GM19240 (cell line): Measurements from ENCODE around the gene DXO.
"Not testable (repeated sequence)": the region's sequence is repeated elsewhere in the genome, so short reads cannot be mapped to it uniquely, and the experiment has no call there.

ENCODE experiments used
- DNase-seq: peaks from one replicate; pipeline ENCODE4 v3.0.0; 2011; ENCODE audit warnings: low spot score; ENCODE audit not compliant: insufficient read length

Gene DXO

DNA sequence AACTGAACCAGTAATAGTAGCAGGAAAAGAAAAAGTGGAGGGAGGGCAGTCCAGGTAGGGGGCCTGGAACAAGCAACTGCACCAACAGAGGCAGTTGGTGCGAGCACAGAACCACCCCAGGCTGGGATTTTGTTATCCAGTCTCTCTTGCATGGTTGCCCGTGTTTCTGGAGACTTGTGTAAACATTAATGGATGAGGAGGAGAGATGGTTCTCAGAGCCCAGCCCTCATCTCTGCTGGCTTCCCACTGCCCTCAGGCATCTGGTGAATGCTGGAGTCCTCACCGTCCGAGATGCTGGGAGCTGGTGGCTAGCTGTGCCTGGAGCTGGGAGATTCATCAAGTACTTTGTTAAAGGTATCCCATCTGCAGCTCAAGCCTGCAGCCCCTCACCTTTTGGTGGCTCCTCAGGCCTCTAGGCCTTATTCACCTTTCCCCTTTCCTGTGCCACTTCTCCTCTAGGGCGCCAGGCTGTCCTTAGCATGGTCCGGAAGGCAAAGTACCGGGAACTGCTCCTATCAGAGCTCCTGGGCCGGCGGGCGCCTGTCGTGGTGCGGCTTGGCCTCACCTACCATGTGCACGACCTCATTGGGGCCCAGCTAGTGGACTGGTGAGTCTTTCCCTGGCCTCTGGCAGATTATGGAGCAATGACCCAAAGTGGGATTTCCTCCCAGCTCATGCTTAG is 8.4 kb upstream of the DXO start:
- not testable (repeated sequence) for DNase-seq

DNA sequence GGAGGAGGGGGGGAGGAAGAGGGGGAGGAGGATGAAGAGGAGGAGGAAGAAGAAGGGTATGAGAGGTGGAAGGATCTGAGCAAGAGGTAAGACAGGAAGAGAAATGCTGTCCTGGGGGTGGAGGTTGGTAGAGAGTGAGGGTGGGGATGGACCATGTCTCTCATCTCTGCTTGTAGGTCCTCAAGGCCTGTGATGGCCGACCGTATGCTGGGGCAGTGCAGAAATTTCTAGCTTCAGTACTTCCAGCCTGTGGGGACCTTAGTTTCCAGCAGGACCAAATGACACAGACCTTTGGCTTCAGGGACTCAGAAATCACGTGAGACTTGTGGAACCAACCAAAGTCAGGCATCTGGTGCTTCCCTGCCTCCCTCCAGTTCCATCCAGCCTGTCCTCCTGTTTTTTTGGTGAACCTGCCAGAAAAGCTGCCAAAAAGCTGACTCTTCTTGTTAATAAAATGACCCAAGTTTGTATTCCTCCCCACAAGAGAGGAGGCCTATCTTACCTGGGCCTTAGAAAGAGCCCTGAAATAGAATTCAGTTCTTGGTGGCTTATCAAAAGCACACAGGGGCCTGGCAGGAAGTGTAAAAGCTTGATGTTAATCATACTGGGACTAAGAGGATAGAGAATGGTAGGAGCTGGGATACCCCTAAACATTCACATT is 7.4 kb upstream of the DXO start:
- DNase-seq, result no peak

DNA sequence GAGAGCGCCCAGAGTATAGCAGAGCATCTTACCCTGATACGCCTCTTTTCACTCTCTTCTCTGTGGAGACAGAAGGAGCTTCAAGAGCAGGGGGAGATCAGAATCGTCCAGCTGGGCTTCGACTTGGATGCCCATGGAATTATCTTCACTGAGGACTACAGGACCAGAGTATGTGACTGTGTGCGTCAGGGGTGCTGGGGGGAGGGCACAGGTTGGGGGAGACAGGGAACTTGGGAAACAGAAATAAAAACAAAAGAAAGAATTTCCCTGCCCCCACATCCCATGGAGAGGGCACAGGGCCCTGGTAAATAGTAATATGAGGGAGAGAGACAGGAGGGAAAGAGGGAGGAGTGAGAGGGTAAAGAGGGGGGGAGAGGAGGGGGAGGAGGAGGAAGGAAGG is 6.9 kb upstream of the DXO start:
- no peak for DNase-seq

DNA sequence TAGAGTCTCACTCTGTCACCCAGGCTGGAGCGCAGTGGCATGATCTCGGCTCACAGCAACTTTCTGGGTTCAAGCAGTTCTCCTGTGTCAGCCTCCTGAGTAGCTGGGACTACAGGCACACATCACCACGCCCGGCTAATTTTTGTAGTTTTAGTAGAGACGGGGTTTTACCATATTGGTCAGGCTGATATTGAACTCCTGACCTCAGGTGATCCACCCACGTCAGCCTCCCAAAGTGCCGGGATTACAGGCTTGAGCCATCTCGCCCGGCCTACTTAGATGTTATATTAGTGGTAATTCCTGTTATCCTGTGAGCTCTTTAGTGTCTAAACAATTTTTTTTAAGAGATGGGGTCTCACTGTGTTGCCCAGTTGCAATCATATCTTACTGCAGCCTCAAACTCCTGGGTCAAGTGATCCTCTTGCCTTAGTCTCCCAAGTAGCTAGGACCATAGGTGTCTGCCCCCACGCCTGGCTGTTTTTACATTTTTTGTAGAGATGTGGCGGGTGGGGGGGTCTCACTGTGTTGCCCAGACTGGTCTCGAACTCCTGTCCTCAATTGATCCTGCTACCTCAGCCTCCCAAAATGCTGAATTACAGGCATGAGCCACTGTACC is 6.0 kb upstream of the DXO start:
- DNase-seq, result no peak

DNA sequence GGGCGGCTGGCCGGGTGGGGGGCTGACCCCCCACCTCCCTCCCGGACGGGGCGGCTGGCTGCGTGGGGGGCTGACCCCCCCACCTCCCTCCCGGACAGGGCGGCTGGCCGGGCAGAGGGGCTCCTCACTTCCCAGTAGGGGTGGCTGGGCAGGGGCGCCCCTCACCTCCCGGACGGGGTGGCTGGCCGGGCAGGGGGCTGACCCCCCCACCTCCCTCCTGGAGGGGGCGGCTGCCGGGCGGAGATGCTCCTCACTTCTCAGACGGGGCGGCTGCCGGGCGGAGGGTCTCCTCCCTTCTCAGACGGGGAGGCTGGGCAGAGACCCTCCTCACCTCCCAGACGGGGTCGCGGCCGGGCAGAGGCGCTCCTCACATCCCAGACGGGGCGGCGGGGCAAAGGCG is 4.1 kb upstream of the DXO start:
- DNase-seq, result not testable (repeated sequence)

DNA sequence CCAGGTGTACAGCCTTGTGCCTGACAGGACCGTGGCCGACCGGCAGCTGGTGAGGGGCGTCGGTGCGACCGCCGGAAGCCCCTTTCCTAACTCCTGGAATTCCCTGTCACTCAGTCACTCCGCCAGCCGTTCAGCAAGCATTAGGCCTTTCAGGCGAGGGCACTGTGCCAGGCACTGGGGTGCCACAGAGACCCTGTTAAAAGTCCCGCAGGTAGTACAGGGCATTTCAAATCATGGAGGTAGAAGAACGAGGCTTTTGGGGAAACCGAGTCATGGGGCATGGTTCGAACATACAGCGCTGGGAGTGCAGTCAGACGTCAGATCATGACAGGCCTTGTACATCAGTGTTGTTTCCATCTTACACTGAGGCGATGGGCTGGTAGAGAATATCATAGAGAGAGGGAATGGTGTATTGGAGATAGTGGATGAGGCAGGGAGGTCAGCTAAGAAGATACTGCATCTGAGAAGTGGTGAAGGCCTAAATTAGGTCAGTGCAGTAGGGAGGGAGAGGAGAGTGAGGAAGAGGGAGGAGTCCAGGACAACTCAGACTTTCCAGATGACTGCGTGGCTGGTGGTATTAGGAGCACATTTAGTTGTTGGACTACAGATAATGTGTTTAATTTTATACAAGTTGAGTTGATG is 892 bp upstream of the DXO start:
- DNase-seq, result no peak

DNA sequence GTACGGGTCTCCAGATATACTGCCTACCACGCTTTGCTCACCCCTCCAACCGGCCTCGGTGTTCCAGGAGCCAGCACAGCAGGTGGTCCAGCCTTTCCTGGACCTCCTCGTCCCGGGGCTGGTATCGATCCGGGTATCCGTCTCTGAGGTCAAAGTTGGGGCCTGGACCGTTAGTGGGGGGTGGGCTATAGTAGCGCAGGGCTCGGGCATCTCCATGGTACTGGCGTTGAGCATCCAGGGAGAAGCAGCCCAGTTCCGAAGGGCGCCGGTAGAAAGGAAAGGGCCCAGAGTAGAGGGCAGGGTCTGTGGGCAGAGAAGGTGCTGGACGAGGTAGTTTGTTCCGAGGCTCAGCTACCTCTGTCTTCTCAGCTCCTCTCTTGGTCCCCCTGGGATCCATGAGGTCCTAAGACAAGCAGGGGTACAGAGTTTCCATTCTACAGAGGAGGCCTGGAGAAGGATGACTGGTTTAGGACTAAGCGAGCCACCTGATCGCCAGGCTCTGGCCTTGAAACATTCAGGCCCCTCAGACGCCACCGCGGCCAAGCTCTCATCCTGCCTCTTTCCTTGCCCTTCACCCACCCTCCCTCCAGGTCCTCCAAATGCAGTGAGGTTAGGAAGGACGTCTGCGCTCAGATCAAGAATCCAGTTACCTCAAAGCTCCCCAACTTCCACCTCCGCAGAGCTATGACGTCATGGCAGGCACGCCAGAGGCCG is 502 bp downstream of the DXO start:
- no peak for DNase-seq

DNA sequence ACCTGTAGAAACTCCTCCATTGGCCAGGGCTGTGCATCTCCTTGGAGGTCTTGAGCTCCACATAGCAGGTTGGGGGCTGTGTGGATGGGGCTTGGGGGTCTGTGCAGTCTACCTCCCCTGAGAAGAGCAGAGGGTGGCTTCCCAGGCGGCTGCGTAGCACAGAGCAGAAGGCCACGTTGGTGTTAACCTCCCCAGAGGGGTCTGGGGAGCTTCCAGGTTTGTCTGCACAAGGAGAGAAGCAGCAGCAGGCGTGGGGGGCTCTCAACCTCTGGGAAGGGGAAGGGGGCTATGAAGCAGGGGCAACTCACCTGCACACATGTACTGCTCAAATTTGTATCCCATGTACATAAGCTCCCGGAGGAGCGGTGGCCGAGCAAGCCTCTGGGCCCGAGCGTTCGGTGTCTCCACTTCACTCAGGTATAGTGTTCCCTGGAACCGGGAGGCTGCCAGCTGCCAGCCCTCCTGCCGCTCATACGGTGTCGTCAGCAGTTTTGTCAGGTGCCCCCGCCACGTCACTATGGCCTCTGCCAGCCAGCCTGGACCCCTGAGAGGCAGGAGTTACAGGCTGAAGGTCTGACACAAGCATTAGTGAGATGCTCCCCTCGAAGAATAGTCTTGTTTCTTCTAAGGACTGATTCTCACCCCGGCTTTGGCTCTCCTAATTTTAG is 1.2 kb downstream of the DXO start:
- no peak for DNase-seq

DNA sequence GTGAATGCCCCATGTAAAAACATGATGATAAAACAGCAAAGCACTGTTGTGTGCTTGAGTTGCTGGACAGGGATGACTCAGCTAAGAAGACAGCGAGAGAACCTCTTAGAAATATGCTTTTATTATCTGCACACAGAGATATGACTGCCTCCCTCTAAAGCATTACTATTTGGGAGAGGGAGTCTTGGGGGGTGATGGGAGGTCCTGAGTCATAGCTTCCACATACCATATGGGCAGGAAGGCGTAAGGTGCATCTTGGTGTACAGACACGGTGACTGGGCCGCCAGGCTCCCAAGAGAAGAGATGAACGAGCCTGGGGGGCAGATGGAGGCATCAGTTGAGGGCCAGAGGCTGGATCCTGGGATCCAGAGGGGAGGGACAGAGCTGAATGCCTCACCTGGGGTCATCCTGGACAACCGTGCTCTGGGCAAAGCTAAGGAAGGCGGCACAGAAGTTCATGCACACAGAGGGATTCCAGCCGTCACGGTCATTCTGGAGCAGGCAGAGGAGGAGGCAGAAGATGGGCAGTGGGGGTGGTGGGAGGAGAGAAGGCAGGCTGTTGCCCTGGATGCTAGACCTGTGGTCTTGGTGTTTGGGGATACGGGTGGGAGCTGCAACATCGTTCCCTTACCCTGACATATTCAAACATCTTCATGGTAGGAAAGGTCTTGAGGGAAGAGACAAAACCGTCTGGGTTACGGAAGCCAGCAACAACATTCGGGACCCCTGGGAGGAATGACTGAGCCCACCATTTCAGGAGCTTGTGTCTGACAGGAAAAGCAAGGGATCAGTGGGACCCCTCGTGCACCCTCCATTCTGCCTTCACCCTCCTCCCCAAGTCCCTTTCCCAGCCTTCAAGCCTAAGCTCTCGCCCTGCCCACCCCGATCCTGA is 2.0 kb downstream of the DXO start:
- DNase-seq, result no peak

DNA sequence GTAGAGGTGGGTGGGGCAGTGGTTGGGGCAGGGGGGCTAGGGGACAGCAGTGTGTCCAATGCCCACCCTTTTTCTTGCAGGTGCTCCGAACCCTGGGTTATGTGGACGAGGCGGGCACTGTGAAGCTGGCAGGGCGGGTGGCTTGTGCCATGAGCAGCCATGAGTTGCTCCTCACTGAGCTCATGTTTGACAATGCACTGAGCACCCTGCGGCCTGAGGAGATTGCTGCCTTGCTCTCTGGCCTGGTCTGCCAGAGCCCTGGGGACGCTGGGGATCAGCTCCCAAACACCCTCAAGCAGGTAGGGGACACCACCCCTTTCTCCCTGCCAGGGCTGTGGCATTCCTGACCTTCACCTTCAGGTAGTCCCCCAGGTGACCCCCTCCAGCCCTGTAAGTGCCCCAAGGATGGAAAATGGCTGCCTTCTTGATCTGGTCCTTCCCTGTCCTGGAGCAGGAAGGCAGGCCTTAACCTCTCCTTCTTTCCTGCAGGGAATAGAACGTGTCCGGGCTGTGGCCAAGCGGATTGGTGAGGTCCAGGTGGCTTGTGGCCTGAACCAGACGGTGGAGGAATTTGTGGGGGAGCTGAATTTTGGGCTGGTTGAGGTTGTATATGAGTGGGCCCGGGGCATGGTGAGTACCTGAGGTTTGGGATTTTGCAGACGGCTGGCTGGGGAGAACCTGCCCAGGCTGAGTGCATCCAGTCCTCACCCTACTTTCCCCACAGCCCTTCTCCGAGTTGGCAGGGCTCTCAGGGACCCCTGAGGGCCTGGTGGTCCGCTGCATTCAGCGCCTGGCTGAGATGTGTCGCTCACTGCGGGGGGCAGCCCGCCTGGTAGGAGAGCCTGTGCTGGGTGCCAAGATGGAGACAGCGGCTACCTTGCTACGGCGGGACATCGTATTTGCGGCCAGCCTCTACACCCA is 2.9 kb downstream of the DXO start:
- DNase-seq, result no peak

DNA sequence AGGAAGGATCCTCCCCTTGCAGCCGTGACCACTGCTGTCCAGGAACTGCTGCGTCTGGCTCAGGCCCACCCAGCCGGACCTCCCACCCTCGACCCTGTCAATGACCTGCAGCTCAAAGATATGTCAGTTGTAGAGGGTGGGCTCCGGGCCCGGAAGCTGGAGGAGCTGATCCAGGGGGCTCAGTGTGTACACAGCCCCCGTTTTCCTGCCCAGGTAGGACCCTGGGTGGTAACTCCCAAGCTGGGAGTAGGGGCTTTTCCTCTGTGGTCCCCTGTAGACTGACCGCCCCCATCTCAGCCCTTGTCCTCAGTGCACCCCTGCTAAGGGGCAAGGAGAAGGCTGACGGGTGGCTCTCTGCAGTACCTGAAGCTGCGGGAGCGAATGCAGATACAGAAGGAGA is 3.6 kb downstream of the DXO start:
- DNase-seq, result no peak

DNA sequence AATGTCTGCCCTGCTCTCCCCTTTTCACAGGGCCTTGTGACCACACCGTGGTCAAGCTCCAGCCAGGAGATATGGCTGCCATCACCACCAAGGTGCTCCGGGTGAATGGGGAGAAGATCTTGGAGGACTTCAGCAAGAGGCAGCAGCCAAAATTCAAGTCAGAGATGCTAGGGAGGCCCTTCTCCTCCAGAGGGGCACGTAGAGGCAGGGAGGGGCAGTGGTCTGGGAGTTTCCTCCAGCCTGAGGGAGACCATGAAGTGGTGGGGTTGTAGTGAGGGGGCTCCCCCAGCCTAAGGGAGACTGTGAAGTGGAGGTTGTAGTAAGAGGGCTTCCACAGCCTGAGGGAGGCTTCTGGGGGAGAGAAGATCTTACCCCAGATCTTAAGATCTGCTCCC is 4.0 kb downstream of the DXO start:
- DNase-seq, result no peak

DNA sequence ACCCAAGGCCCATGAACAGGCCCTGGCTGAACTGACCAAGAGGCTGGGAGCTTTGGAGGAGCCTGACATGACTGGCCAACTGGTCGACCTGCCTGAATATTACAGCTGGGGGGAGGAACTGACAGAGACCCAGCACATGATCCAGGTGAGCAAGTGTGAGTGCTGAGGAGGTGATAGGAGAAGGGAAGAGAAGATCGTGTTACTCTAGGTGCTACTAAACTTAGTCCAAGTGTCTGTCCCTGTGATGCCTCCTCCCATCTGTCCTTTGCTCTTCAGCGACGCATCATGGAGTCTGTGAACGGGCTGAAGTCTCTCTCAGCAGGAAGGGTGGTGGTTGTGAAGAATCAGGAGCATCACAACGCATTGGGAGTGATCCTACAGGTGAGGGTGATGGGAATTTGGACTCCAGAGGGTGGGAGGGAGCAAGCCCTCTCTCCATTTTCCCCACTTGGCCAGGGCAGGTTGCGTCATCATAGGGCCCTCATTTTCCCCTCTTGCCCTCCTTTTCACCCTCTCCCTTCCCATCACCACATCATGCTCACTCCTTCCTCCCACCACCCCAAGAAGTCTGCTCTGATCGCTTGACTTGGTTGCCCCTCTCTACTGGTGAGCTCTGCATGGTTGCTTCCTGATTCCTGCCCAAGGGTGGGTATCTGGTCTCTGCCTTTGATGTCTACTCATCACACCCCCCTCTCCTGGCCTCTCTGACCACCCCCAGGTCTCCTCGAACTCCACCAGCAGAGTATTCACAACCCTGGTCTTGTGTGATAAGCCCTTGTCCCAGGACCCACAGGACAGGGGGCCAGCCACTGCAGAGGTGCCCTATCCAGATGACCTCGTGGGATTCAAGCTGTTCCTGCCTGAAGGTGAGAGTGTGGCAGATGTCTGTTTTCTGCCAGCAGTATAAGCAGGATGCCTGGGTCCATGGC is 4.7 kb downstream of the DXO start:
- no peak for DNase-seq

DNA sequence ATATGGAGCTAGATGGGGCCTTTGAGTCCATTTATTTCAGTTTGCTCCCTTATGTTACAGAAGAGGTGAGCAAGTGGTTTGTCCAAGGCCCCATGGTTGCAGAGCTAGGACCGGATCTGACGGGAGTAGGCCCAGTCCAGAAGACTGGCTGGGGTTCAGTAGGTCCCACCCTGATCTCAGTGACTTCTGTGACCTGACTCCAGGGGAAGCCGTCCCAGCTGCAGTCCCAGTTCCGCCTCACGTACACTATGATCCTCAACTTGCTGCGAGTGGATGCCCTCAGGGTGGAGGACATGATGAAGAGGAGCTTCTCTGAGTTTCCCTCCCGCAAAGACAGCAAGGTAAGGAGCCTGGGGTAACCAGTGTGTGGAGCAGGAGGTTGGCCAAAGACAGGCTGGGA is 5.4 kb downstream of the DXO start:
- no peak for DNase-seq

DNA sequence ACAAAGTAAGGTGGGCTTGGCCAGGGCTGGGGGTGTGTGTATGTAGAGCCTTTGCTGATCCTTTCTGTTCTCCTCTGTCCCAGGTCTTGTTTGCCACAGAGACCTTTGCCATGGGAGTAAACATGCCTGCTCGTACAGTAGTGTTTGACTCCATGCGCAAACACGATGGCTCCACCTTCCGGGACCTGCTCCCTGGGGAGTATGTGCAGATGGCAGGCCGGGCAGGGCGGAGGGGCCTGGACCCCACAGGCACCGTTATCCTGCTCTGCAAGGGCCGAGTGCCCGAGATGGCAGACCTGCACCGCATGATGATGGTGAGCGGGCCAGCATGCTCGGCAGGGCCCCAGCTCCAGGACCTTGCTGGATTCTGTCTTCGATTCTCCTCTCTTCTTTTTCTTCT is 6.2 kb downstream of the DXO start:
- DNase-seq, result no peak

DNA sequence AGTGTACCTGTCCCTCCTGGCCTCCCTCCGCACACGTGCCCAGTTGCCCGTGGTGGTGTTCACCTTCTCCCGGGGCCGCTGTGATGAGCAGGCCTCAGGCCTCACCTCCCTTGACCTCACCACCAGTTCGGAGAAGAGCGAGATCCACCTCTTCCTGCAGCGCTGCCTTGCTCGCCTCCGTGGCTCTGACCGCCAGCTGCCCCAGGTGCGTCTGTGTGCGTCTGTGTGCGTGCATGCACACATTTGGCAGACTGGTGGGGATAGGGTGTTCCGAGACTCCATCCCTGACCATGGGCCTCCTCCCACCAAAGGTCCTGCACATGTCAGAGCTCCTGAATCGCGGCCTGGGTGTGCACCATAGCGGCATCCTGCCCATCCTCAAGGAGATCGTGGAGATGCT is 8.0 kb downstream of the DXO start:
- DNase-seq, result no peak

DNA sequence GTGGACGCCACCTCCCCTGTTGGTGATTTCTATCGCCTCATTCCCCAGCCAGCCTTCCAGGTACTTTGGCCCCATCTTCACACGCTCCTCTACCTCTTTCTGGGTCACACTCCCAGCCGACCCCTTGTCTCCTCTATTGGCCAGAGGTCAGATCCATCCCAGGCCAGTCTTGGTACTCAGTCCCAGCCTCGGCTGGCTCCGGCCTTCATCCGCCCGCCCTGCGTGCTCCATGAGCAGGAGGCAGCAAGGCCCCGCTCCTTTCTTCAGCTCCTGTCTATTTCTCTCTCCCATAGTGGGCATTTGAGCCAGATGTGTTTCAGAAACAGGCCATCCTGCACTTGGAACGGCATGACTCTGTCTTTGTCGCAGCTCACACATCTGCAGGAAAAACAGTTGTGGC is 10.3 kb downstream of the DXO start:
- DNase-seq, result no peak
